HG02642 (cell line): ENCODE measurements around the gene ELP4.
"Not testable (repeated sequence)": the region's sequence is repeated elsewhere in the genome, so short reads cannot be mapped to it uniquely, and the experiment has no call there.

Source experiments
- ATAC-seq: cut with Tn5 transposase; IDR thresholded peaks from one replicate; pipeline ENCODE4 v1.9.1; 2021; ENCODE audit warnings: mild to moderate bottlenecking; ENCODE audit not compliant: unreplicated experiment, poor library complexity

ELP4 gene

GRCh38 chr11:31690041-31690440, 180.5 kb downstream of the ELP4 start:
- no peak for ATAC-seq

- ATAC-seq: no peak
Observed at GRCh38 chr11:31690516-31690915, 180.9 kb downstream of the ELP4 start.

- ATAC-seq: no peak
Observed at GRCh38 chr11:31692466-31692865, 182.9 kb downstream of the ELP4 start.

- ATAC-seq: peak; percentile 97
Observed at GRCh38 chr11:31697049-31697448, 187.5 kb downstream of the ELP4 start.

- no peak for ATAC-seq
Observed at GRCh38 chr11:31699066-31699465, 189.5 kb downstream of the ELP4 start.

GRCh38 chr11:31702966-31703365, 193.4 kb downstream of the ELP4 start:
- no peak for ATAC-seq

- no peak for ATAC-seq
Observed at GRCh38 chr11:31706357-31706756, 196.8 kb downstream of the ELP4 start.

GRCh38 chr11:31711137-31711536, 201.6 kb downstream of the ELP4 start:
- ATAC-seq: no peak

- ATAC-seq: no peak
Observed at GRCh38 chr11:31712851-31713250, 203.3 kb downstream of the ELP4 start.

- ATAC-seq: no peak
Observed at GRCh38 chr11:31714840-31715239, 205.3 kb downstream of the ELP4 start.

- ATAC-seq: no peak
Observed at GRCh38 chr11:31720225-31720624, 210.7 kb downstream of the ELP4 start.

- ATAC-seq: no peak
Observed at GRCh38 chr11:31720671-31721365, 211.3 kb downstream of the ELP4 start.

- no peak for ATAC-seq
Observed at GRCh38 chr11:31722754-31723153, 213.2 kb downstream of the ELP4 start.

GRCh38 chr11:31725176-31725575, 215.6 kb downstream of the ELP4 start:
- ATAC-seq: no peak

GRCh38 chr11:31728432-31728831, 218.9 kb downstream of the ELP4 start:
- ATAC-seq: no peak

- no peak for ATAC-seq
Observed at GRCh38 chr11:31740131-31740530, 230.6 kb downstream of the ELP4 start.

- not testable (repeated sequence) for ATAC-seq
Observed at GRCh38 chr11:31740731-31741368, 231.3 kb downstream of the ELP4 start.

GRCh38 chr11:31747581-31747980, 238.0 kb downstream of the ELP4 start:
- no peak for ATAC-seq

- ATAC-seq: no peak
Observed at GRCh38 chr11:31757260-31757835, 247.8 kb downstream of the ELP4 start.

GRCh38 chr11:31761636-31762035, 252.1 kb downstream of the ELP4 start:
- no peak for ATAC-seq

GRCh38 chr11:31763296-31763695, 253.7 kb downstream of the ELP4 start:
- ATAC-seq: no peak

- ATAC-seq: no peak
Observed at GRCh38 chr11:31764261-31764660, 254.7 kb downstream of the ELP4 start.
